C4-2B (cell line): ENCODE measurements around the gene CASP8AP2.
A peak's percentile ranks its signal among the peaks of the same experiment; 100 is the strongest.

Source experiments
- H3K27ac ChIP-seq: fragments of 450-650 bp; 2 replicates; pipeline ENCODE4 v1.5.1; 2017
- ZFX ChIP-seq: fragments of 450-650 bp; IDR thresholded peaks from 2 replicates; pipeline ENCODE4 v1.6.1; 2017
- TF ChIP-seq, protein P1 (sequence below): fragments of 450-650 bp; conservative IDR thresholded peaks from 2 replicates; pipeline ENCODE4 v1.5.1; 2017; ENCODE audit warnings: mild to moderate bottlenecking

CASP8AP2 gene

DNA sequence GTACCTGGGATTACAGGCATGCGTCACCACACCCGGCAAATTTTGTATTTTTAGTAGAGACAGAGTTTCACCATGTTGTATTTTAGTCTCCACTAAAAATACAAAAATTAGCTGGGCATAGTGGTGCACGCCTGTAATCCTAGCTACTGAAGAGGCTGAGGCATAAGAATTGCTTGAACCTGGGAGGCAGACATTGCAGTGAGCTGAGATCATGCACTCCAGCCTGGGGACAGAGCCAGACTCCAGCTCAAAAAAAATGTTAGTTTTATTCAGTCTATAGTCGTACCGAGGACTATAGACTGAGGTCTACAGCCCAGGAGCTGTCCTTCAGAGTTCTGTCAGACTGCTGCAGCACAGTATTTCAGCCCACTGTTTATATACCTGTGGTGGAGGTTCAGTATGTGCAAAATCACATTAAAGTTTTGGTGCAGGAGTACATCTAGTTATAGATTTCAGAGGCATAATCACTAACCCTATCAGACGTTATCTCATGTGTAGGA is 3.6 kb upstream of the CASP8AP2 start:
- no peak for TF ChIP-seq ZFX
- TF ChIP-seq, protein P1, sequence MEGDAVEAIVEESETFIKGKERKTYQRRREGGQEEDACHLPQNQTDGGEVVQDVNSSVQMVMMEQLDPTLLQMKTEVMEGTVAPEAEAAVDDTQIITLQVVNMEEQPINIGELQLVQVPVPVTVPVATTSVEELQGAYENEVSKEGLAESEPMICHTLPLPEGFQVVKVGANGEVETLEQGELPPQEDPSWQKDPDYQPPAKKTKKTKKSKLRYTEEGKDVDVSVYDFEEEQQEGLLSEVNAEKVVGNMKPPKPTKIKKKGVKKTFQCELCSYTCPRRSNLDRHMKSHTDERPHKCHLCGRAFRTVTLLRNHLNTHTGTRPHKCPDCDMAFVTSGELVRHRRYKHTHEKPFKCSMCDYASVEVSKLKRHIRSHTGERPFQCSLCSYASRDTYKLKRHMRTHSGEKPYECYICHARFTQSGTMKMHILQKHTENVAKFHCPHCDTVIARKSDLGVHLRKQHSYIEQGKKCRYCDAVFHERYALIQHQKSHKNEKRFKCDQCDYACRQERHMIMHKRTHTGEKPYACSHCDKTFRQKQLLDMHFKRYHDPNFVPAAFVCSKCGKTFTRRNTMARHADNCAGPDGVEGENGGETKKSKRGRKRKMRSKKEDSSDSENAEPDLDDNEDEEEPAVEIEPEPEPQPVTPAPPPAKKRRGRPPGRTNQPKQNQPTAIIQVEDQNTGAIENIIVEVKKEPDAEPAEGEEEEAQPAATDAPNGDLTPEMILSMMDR: no peak
- H3K27ac ChIP-seq: no peak overlapping the region

DNA sequence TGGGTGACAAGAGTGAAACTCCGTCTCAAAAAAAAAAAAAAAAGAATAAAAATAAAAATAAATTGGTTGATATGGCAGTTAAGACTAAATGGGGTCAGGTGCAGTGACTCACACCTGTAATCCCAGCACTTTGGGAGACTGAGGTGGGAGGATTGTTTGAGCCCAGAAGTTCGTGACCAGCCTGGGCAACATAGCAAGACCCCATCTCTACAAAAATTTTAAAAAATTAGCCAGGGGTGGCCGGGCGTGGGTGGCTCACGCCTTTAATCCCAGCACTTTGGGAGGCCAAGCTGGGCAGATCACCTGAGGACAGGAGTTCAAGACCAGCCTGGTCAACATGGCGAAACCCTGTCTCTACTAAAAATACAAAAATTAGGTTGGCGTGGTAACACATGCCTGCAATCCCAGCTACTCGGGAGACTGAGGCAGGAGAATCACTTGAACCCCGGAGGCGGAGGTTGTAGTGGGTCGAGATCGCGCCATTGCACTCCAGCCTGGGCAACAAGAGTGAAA is 1.1 kb upstream of the CASP8AP2 start:
- H3K27ac ChIP-seq: peak overlapping the region; percentile 72

DNA sequence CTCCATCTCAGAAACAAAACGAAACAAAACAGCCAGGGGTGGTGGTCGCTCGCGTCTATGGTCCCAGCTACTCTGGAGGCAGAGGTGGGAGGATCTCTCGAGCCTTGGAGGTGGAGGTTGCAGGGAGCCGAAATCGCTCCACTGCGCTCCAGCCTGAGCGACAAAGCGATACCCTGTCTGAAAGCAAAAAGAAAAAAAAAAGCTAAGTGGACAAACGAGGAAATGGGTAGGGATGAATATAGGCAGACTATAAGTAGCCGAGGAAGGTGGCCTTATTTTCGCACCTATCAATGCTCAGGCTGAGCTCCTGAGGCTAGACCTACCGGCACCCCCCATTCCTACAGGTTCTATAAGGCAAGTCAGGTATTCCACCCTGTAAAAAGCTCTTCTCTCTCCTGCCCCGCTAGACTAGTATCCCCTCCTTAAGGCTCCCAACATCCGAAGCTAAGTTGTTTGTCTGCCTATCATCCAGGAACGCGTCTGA is 650 bp upstream of the CASP8AP2 start:
- TF ChIP-seq, protein P1: no peak
- no peak for TF ChIP-seq ZFX
- peak overlapping the region; percentile 72 for H3K27ac ChIP-seq

DNA sequence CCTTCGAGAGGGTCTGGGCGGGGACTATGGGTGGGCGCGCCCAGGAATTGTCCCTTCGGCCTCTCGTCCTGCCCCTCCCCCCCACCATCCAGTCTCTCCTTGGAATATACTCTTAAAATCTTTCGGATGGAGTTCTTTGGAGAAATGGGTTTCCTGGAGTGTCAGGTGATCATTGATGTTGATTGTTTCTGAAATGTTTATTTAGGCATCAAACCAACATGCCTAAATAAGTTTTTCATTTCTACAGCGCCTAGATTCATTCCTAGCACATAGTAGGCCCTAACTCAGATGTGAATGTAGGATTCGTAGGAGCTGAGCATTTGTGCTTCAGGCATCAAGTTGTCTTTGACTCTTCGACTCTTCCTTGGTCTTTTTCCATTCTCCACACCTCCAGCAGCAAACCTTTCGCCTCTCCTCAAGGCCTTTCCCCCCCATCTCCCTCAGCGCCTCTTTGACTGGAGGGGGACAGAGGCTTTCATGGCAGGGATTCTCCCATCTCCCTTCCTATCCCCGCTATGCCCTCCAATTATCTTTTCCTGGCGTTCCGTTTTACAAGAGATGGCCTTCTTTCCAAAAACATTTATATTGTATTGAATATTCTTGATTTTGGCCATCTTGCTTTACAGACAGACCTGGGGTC is 610 bp downstream of the CASP8AP2 start:
- peak overlapping the region; percentile 72 for H3K27ac ChIP-seq
- no peak for TF ChIP-seq ZFX
- TF ChIP-seq, protein P1: no peak

DNA sequence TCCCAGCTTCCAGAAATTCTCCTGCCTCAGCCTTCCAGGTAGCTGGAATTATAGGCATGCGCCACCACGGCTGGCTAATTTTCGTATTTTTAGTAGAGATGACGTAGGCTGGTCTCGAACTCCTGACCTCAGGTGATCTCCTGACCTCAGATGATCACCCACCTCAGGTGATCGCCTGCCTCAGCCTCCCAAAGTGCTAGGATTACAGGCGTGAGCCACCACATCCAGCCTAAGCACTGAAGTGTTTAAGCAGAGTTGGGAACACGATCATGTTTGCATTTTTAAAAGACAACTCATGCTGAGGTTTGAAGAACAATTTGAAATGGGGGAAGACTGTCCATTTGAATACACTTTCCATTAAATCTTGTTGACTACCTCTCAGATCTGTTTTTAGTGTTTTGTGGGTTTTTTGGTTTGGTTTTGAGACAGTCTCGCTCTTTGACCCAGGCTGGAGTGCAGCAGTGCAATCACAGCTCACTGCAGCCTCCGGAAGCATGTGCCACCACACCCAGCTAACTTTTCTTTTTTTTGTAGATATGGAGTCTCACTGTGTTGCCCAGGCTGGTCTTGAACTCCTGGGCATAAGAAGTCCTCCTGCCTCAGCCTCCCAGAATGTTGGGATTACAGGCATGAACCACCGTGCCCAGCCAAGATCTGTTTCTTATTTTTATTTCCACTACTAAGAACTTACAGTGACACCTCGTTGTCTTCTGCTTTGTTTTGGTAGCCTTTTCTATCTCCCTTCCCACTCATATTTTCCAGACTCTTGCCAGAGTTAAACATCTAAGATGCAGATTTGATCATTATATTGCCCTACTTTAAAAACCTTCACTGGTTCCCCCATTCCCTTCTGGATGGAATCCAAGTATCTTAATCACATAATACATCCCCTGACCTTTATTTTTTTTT is 5.5 kb downstream of the CASP8AP2 start:
- H3K27ac ChIP-seq: no peak overlapping the region
- TF ChIP-seq, protein P1: no peak
- no peak for TF ChIP-seq ZFX

DNA sequence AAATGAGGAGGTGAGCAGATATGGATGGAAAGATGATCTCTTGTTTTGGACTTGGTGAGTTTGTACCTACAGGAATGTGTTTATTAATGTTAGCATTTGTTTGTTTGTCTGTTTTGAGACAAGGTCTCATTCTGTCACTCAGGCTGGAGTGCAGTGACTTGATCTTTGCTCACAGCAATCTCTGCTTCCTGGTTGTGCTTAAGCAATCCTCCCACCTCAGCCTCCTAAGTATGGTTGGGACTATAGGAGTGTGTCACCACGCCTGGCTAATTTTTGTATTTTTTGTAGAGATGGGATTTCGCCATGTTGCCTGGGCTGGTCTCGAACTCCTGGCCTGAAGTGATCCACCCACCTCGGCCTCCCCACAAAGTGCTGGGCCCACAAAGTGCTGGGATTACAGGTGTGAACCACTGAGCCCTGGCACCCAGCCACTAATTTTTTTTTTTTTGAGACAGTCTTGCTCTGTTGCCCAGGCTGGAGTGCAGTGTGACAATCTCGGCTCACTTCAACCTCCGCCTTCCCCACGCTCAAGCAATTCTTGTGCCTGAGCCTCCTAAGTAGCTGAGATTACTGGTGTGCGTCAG is 7.1 kb downstream of the CASP8AP2 start:
- TF ChIP-seq, protein P1: no peak
- no peak for TF ChIP-seq ZFX
- H3K27ac ChIP-seq: no peak overlapping the region

DNA sequence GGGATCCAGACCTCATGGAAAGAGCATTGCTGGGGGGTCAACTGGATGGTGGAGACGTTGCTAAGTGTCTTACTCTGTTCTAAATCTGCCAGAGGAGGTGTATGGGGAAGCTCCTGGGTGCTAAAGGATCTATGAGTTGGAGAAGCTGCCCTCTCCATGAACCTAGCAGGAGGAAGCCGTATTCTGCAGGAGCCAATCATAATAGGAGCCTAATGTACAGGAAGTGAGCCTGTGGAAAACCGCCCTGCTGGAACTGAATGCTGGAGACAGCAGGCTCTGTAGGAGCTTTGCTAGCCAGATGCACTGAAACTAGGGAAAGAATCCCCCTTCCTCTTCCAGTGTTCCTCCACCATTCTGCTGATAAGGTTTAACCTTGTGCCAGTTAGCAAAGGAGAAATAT is 10.9 kb downstream of the CASP8AP2 start:
- no peak overlapping the region for H3K27ac ChIP-seq
- no peak for TF ChIP-seq ZFX
- TF ChIP-seq, protein P1: no peak
